Smooth muscle cell (in vitro differentiated cells): ENCODE measurements around the gene UBE2D2. TPM values are rescaled to one million over a fixed set of nuclear protein-coding genes. Genes with fewer than 3 reads are reported as not detected.

Source experiments
- DNase-seq: peaks from one replicate; lab custom pipeline; 2025; ENCODE audit not compliant: unreplicated experiment; lab: John Stamatoyannopoulos, UW
- H2AFZ ChIP-seq: fragments of 200-600 bp; sonication (generic); 2 replicates; pipeline ENCODE4 v1.6.0; 2016; ENCODE audit warnings: antibody characterized with exemption, low read depth, mild to moderate bottlenecking
- H3F3A ChIP-seq: fragments of 200-600 bp; sonication (generic); 2 replicates; pipeline ENCODE4 v1.6.0; 2017; ENCODE audit warnings: antibody characterized with exemption, low read depth
- H3K27ac ChIP-seq: fragments of 200-600 bp; sonication (generic); 2 replicates; pipeline ENCODE4 v1.5.1; 2016; ENCODE audit warnings: low read depth, mild to moderate bottlenecking
- H3K27me3 ChIP-seq: fragments of 200-600 bp; sonication (generic); 2 replicates; pipeline ENCODE4 v1.6.1; 2016; ENCODE audit warnings: low read depth, mild to moderate bottlenecking
- H3K36me3 ChIP-seq: fragments of 200-600 bp; sonication (generic); 2 replicates; pipeline ENCODE4 v1.5.1; 2016; ENCODE audit warnings: low read depth
- H3K4me1 ChIP-seq: fragments of 200-600 bp; sonication (generic); 2 replicates; pipeline ENCODE4 v1.5.1; 2016; ENCODE audit warnings: low read depth
- H3K4me2 ChIP-seq: fragments of 200-600 bp; sonication (generic); 2 replicates; pipeline ENCODE4 v1.6.0; 2016; ENCODE audit warnings: mild to moderate bottlenecking
- H3K4me3 ChIP-seq: fragments of 200-600 bp; sonication (generic); 2 replicates; pipeline ENCODE4 v1.5.1; 2016; ENCODE audit warnings: mild to moderate bottlenecking
- H3K79me2 ChIP-seq: fragments of 200-600 bp; sonication (generic); 2 replicates; pipeline ENCODE4 v1.6.0; 2016; ENCODE audit warnings: low read depth, mild to moderate bottlenecking
- H3K9ac ChIP-seq: fragments of 200-600 bp; sonication (generic); 2 replicates; pipeline ENCODE4 v1.6.0; 2016; ENCODE audit warnings: low read depth
- H3K9me3 ChIP-seq: fragments of 200-600 bp; sonication (generic); replicated peaks from 2 replicates; pipeline ENCODE4 v1.5.1; 2016; ENCODE audit warnings: low read depth
- H4K20me1 ChIP-seq: fragments of 200-600 bp; sonication (generic); 2 replicates; pipeline ENCODE4 v1.6.0; 2016; ENCODE audit warnings: low read depth
- WGBS: methylation state at CpG from one replicate; pipeline ENCODE4 v1.1.7; 2016; ENCODE audit warnings: low lambda C conversion rate; 5-methylcytosine and 5-hydroxymethylcytosine counted together
- polyA plus RNA-seq: library from polyadenylated mRNA; unstranded; fragments of >200 nt; fragmentation: Nextera tagmentation; extraction: Ambion mirVana; gene quantifications from 2 replicates; pipeline ENCODE4 v1.2.1, GENCODE V29; 2016
- total RNA-seq: library from RNA; depleted of rRNA; stranded (reverse); fragments of >200 nt; gene quantifications from 2 replicates; pipeline ENCODE4 v1.2.3, GENCODE V29; 2014
- TF ChIP-seq, protein P1 (sequence below): fragments of 200-600 bp; sonication (generic); IDR thresholded peaks from 2 replicates; pipeline ENCODE4 v1.5.1; 2017; ENCODE audit warnings: borderline replicate concordance, mild to moderate bottlenecking, antibody characterized with exemption; ENCODE audit not compliant: insufficient read depth, poor library complexity, severe bottlenecking

The UBE2D2 gene
- total and polyA plus RNA-seq, 2 experiments from 2014 or later = 69.3 to 174 TPM

DNA sequence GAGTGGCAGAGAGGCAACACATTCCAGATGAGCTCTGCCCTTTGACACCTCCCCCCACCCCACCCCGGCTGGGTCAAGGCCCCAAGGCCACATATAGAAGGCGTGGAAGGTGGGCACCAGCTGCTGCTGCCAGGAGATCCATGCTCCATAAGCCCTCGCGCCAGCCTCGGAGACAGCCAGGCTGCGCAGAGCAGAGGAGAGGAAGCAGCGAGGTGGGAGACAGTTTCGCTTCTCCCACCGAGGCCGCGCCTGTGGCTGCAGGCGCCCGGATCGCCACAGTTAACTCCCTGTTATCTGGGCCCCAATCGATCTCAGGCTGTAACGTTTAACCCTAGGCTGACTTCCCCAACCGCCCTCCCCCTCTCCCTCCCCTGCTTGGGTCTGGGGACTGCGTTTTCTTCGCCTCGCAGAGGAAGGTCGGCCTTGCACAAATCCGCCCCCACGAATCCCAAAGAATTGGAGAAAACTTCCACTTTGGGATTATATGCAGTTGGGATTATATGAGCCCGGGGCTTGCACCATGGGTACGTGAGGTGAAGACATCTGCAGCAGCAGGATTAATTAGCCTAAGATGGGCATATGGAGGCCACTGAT is 85.9 kb downstream of the UBE2D2 start:
- H3F3A ChIP-seq = peaks cover 15% of the 10 kb centered on the region
- peaks cover 31% of the 10 kb centered on the region for H4K20me1 ChIP-seq
- H3K9ac ChIP-seq = no peak overlapping the region
- H3K79me2 ChIP-seq = peaks cover 40% of the 10 kb centered on the region
- H3K4me3 ChIP-seq = peak overlapping the region; percentile 95
- peak overlapping the region; percentile 97 for H3K4me2 ChIP-seq
- TF ChIP-seq, protein P1, sequence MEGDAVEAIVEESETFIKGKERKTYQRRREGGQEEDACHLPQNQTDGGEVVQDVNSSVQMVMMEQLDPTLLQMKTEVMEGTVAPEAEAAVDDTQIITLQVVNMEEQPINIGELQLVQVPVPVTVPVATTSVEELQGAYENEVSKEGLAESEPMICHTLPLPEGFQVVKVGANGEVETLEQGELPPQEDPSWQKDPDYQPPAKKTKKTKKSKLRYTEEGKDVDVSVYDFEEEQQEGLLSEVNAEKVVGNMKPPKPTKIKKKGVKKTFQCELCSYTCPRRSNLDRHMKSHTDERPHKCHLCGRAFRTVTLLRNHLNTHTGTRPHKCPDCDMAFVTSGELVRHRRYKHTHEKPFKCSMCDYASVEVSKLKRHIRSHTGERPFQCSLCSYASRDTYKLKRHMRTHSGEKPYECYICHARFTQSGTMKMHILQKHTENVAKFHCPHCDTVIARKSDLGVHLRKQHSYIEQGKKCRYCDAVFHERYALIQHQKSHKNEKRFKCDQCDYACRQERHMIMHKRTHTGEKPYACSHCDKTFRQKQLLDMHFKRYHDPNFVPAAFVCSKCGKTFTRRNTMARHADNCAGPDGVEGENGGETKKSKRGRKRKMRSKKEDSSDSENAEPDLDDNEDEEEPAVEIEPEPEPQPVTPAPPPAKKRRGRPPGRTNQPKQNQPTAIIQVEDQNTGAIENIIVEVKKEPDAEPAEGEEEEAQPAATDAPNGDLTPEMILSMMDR = no peak
- 4% methylated on average over 25 of the region's 25 CpGs for WGBS
- H3K27ac ChIP-seq = no peak overlapping the region
- no peaks in the 10 kb centered on the region for H3K9me3 ChIP-seq
- no peak overlapping the region for H2AFZ ChIP-seq
- H3K36me3 ChIP-seq = no peaks in the 10 kb centered on the region
- no peak for DNase-seq
- no peaks in the 10 kb centered on the region for H3K27me3 ChIP-seq
- H3K4me1 ChIP-seq = peaks cover 33% of the 10 kb centered on the region

DNA sequence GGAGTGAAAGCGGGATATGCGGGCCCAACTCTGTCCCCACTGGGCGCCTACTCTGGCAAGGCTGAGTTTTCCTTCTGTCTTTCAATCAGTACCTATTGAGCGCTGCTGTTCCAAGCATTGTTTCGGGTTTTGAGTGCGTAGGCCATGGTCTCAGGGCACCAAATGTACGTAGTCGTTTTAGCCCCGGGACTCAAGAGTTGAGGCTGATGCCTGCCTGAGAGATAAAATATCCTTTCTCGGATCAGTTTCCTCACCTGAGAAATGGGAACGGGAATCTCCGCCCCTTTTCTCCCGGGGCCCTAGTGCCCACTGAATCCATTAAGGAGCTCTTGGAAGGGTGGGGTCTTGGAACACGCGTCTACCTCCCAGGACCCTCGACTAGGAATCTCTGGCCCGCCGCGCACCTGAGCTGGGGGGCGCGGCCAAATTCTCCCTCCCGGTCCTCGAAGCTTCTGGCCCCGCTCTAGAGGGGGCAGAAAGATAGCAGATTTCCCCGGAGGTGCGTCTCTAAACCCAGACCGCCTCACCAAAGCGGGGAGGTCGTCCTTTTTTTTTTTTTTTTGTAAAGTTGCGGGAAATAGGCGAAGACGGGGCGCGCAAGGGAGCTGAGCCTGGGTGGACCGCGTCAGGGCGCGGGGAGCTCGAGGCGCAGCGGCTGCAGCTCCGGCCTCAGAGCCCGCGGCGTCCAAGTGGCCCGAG is 86.5 kb downstream of the UBE2D2 start:
- peaks cover 36% of the 10 kb centered on the region for H3K4me1 ChIP-seq
- H4K20me1 ChIP-seq = peaks cover 37% of the 10 kb centered on the region
- no peak overlapping the region for H2AFZ ChIP-seq
- DNase-seq = no peak
- no peaks in the 10 kb centered on the region for H3K9me3 ChIP-seq
- 3% methylated on average over 45 of the region's 46 CpGs for whole genome bisulfite sequencing
- H3K36me3 ChIP-seq = no peaks in the 10 kb centered on the region
- peak overlapping the region; percentile 30 for H3K9ac ChIP-seq
- peaks cover 42% of the 10 kb centered on the region for H3K79me2 ChIP-seq
- peak overlapping the region; percentile 97 for H3K4me2 ChIP-seq
- peak overlapping the region; percentile 40 for H3K27ac ChIP-seq
- peaks cover 16% of the 10 kb centered on the region for H3F3A ChIP-seq
- H3K27me3 ChIP-seq = no peaks in the 10 kb centered on the region
- peak overlapping the region; percentile 95 for H3K4me3 ChIP-seq
- TF ChIP-seq, protein P1 = no peak

DNA sequence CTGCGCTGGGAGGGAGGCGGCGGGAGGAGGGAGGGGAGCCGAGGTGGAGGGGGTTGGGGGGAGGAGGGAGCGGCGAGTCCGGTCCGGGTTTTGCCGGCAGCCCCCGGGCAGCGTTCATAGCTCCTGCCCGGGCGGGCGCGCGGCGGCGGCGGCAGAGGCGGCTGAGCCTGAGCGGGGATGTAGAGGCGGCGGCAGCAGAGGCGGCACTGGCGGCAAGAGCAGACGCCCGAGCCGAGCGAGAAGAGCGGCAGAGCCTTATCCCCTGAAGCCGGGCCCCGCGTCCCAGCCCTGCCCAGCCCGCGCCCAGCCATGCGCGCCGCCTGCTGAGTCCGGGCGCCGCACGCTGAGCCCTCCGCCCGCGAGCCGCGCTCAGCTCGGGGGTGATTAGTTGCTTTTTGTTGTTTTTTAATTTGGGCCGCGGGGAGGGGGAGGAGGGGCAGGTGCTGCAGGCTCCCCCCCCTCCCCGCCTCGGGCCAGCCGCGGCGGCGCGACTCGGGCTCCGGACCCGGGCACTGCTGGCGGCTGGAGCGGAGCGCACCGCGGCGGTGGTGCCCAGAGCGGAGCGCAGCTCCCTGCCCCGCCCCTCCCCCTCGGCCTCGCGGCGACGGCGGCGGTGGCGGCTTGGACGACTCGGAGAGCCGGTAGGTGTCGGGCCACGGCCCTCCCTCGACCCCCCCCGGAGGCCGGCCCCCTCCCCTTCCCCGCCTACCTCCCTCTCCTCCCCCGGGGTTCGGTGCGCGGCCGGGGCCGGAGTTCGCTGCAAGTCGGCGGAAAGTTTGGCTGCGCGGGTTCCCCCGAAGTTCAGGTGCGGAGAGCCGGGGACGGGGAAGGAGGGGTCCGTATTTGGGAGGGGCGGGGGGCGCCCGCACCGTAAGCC is 87.3 kb downstream of the UBE2D2 start, which contains the start of gene CXXC5:
Gene CXXC5 (plus strand): TSS at position 145 of the 877 bp plus-strand sequence. CDS start 32,175 bp downstream, outside the sequence.
- Histone ChIP-seq H3K36me3 (no peaks in the 10 kb centered on the region), H3K9ac (peak within 1 kb of the TSS; percentile 88), H3K27ac (peak within 1 kb of the TSS; percentile 99), H2AFZ (no peak within 1 kb of the TSS), H3K9me3 (no peaks in the 10 kb centered on the region), H3K4me3 (peak within 1 kb of the TSS; percentile 95), H3F3A (peaks cover 19% of the 10 kb centered on the region), H3K27me3 (no peaks in the 10 kb centered on the region), H4K20me1 (peaks cover 45% of the 10 kb centered on the region), H3K4me2 (peak within 1 kb of the TSS; percentile 97), H3K4me1 (peaks cover 35% of the 10 kb centered on the region), H3K79me2 (peaks cover 50% of the 10 kb centered on the region)
- TF ChIP-seq, protein P1 = no peak
- under 1% methylated on average over 18 of the region's 106 CpGs for WGBS
- peak; percentile 62 for DNase-seq
